Liver (tissue), 9 donors: Measurements from ENCODE around the gene MBNL3. TPM values are rescaled to one million over a fixed set of nuclear protein-coding genes. Genes with fewer than 3 reads are reported as not detected.

Source experiments
- DNase-seq: peaks from one replicate; pipeline ENCODE4 v3.0.0-alpha.2; 2017; ENCODE audit warnings: low spot score
- H3K27ac ChIP-seq, 2 donors: one replicate each; pipeline ENCODE4 v1.7.0; 2013; ENCODE audit warnings: inconsistent platforms in 2 of 2, low read length in 2 of 2, control low read depth in 1 of 2, low read depth in 1 of 2, mild to moderate bottlenecking in 1 of 2
- H3K27me3 ChIP-seq, 4 donors: one replicate each; pipeline versions ENCODE4 v1.6.1 to v1.7.0; 2013; ENCODE audit warnings: low read length in 3 of 4, inconsistent platforms in 1 of 4, mild to moderate bottlenecking in 1 of 4, moderate library complexity in 1 of 4; ENCODE audit not compliant: control insufficient read depth in 4 of 4, insufficient read depth in 4 of 4
- H3K36me3 ChIP-seq, 4 donors: one replicate each; pipeline versions ENCODE4 v1.6.1 to v1.7.0; 2013; ENCODE audit warnings: low read length in 3 of 4, mild to moderate bottlenecking in 3 of 4, low read depth in 1 of 4, moderate library complexity in 1 of 4; ENCODE audit not compliant: control insufficient read depth in 4 of 4, insufficient read depth in 3 of 4
- H3K4me1 ChIP-seq, 4 donors: one replicate each; pipeline versions ENCODE4 v1.6.1 to v1.7.0; 2013; ENCODE audit warnings: low read length in 3 of 4, mild to moderate bottlenecking in 3 of 4, moderate library complexity in 1 of 4; ENCODE audit not compliant: control insufficient read depth in 4 of 4, insufficient read depth in 4 of 4
- H3K4me3 ChIP-seq, 3 donors: one replicate each; pipeline versions ENCODE4 v1.6.1 to v1.7.0; 2013; ENCODE audit warnings: low read length in 3 of 3, control low read depth in 1 of 3, low read depth in 1 of 3, mild to moderate bottlenecking in 1 of 3
- H3K9ac ChIP-seq, 2 donors: one replicate each; pipeline ENCODE4 v1.7.0; 2013; ENCODE audit warnings: low read length in 2 of 2, mild to moderate bottlenecking in 2 of 2, moderate library complexity in 2 of 2, control low read depth in 1 of 2, low read depth in 1 of 2
- H3K9me3 ChIP-seq, 4 donors: one replicate each; pipeline versions ENCODE4 v1.6.1 to v1.7.0; 2013; ENCODE audit warnings: low read length in 3 of 4; ENCODE audit not compliant: control insufficient read depth in 4 of 4
- CTCF ChIP-seq: fragments of 150-350 bp; IDR thresholded peaks from 2 replicates; pipeline ENCODE4 v1.5.1; 2017; ENCODE audit warnings: improper control_type of control experiment, low read depth, low read length; ENCODE audit not compliant: missing input control
- EGR1 ChIP-seq, 2 donors: IDR thresholded peaks; 2 replicates each; pipeline ENCODE4 v1.6.1; 2016 to 2018; ENCODE audit warnings: antibody characterized with exemption in 2 of 2, low read depth in 2 of 2
- FOXA1 ChIP-seq: IDR thresholded peaks from 2 replicates; pipeline ENCODE4 v1.6.1; 2016; ENCODE audit warnings: antibody characterized with exemption
- FOXA2 ChIP-seq: IDR thresholded peaks from 2 replicates; pipeline ENCODE4 v1.6.1; 2016; ENCODE audit warnings: antibody characterized with exemption
- GABPA ChIP-seq, 2 donors: IDR thresholded peaks in 1 of 2; conservative IDR thresholded peaks in 1 of 2; 2 replicates each; pipeline ENCODE4 v1.6.1; 2016; ENCODE audit warnings: antibody characterized with exemption in 2 of 2, mild to moderate bottlenecking in 1 of 2, moderate library complexity in 1 of 2
- HNF4A ChIP-seq, 2 donors: conservative IDR thresholded peaks; 2 replicates each; pipeline ENCODE4 v1.6.1; 2016; ENCODE audit warnings: antibody characterized with exemption in 2 of 2, mild to moderate bottlenecking in 2 of 2
- HNF4G ChIP-seq: IDR thresholded peaks from 2 replicates; pipeline ENCODE4 v1.6.1; 2016; ENCODE audit warnings: antibody characterized with exemption
- JUND ChIP-seq, 2 donors: IDR thresholded peaks; 2 replicates each; pipeline ENCODE4 v1.6.1; 2016; ENCODE audit warnings: antibody characterized with exemption in 2 of 2
- RAD21 ChIP-seq, 2 donors: IDR thresholded peaks; 2 replicates each; pipeline ENCODE4 v1.6.1; 2016; ENCODE audit warnings: antibody characterized with exemption in 2 of 2, mild to moderate bottlenecking in 2 of 2
- REST ChIP-seq: IDR thresholded peaks from 2 replicates; pipeline ENCODE4 v1.6.1; 2016; ENCODE audit warnings: antibody characterized with exemption, mild to moderate bottlenecking
- RXRA ChIP-seq, 2 donors: IDR thresholded peaks; 2 replicates each; pipeline ENCODE4 v1.6.1; 2017 to 2018; ENCODE audit warnings: antibody characterized with exemption in 2 of 2, mild to moderate bottlenecking in 1 of 2
- SP1 ChIP-seq: IDR thresholded peaks from 2 replicates; pipeline ENCODE4 v1.6.1; 2018; ENCODE audit warnings: antibody characterized with exemption, mild to moderate bottlenecking
- TAF1 ChIP-seq: conservative IDR thresholded peaks from 2 replicates; pipeline ENCODE4 v1.6.1; 2016; ENCODE audit warnings: antibody characterized with exemption, mild to moderate bottlenecking
- YY1 ChIP-seq: IDR thresholded peaks from 2 replicates; pipeline ENCODE4 v1.6.1; 2016; ENCODE audit warnings: antibody characterized with exemption, mild to moderate bottlenecking
- WGBS: extraction: QIAGEN DNeasy Blood & Tissue Kit; methylation state at CpG from one replicate; pipeline ENCODE4 v1.1.7; 2013; 5-methylcytosine and 5-hydroxymethylcytosine counted together
- polyA plus RNA-seq, 2 donors: library from polyadenylated mRNA; stranded (reverse) in 1 of 2; unstranded in 1 of 2; fragments of 200-250 nt in 1 of 2; fragments of >200 nt in 1 of 2; fragmentation: Nextera tagmentation in 1 of 2; extraction: Ambion mirVana in 1 of 2; gene quantifications; one replicate each; pipeline versions ENCODE4 v1.2.1 to v1.2.3, GENCODE V29; 2013 to 2015
- total RNA-seq, 2 donors: library from RNA; depleted of rRNA; stranded (reverse); fragments of >200 nt; gene quantifications; one replicate each; pipeline ENCODE4 v1.2.3, GENCODE V29; 2014
- TF ChIP-seq, protein P1 (sequence below): IDR thresholded peaks from 2 replicates; pipeline ENCODE4 v1.6.1; 2016; ENCODE audit warnings: antibody characterized with exemption
- TF ChIP-seq, protein P2 (sequence below): IDR thresholded peaks from 2 replicates; pipeline ENCODE4 v1.6.1; 2016; ENCODE audit warnings: antibody characterized with exemption
- donor health status: healthy.
- donor health status: healthy.
- donor health status: healthy.
- donor health status: healthy.
- donor health status: healthy.

MBNL3 gene
- total and polyA plus RNA-seq, 4 donors, result 20.6 to 149 (median 82.3) TPM

DNA sequence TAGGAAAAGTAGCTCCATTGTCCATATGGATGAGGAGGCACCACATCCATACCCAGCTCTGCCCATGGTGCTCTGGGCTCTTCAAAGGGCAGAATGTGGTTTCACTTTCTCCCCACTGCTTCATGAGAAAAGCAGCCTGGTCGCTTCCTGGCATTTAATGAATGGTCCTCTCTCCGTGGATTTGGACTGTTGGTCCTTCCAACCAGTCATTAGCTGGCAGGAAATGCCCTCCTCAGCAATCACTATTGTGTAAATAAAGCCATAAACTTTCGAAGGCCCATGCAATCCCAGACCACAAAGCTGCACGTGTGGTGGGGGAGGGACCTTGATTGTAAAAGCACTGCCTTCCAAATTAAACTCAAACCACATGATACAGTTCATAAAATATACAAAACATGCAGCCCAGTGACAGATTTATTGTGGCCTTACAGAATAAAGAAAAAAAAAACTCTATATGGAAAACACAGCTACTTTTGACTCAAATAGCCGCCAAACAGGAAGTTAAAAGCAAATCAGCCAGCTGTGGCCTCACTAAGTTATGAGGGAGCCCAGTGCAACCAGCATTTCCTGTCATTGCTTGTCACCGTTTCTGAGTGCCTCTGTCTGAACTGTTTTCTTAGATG, 8.1 kb downstream of the MBNL3 start:
- Histone ChIP-seq H3K9me3 (no peaks in the 10 kb centered on the region), H3K36me3 (no peaks in the 10 kb centered on the region), H3K27me3 (no peaks in the 10 kb centered on the region), H3K27ac (peak overlapping the region; percentile 85 to 87), H3K9ac (peak overlapping the region in 1 of 2 donors; percentile 65), H3K4me1 (peaks cover 2 to 28% (median 19%) of the 10 kb centered on the region in 4 donors), H3K4me3 (peak overlapping the region; percentile 18 to 49 (median 41))
- peak; percentile 44 to 49 for TF ChIP-seq GABPA (IDR thresholded peaks at IDR 0.05 in 1 of 2, conservative IDR thresholded peaks at IDR 0.05 in 1 of 2)
- no peak for TF ChIP-seq EGR1 (IDR thresholded peaks at IDR 0.05; ENCODE audit: low read depth in 2 of 2)
- no peak for TF ChIP-seq FOXA1
- TF ChIP-seq REST, result peak; percentile 17
- TF ChIP-seq, protein P1, sequence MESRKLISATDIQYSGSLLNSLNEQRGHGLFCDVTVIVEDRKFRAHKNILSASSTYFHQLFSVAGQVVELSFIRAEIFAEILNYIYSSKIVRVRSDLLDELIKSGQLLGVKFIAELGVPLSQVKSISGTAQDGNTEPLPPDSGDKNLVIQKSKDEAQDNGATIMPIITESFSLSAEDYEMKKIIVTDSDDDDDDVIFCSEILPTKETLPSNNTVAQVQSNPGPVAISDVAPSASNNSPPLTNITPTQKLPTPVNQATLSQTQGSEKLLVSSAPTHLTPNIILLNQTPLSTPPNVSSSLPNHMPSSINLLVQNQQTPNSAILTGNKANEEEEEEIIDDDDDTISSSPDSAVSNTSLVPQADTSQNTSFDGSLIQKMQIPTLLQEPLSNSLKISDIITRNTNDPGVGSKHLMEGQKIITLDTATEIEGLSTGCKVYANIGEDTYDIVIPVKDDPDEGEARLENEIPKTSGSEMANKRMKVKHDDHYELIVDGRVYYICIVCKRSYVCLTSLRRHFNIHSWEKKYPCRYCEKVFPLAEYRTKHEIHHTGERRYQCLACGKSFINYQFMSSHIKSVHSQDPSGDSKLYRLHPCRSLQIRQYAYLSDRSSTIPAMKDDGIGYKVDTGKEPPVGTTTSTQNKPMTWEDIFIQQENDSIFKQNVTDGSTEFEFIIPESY, result no peak
- TF ChIP-seq HNF4G, result peak; percentile 43
- TF ChIP-seq HNF4A (conservative IDR thresholded peaks at IDR 0.05), result peak; percentile 74 to 76
- TF ChIP-seq, protein P2, sequence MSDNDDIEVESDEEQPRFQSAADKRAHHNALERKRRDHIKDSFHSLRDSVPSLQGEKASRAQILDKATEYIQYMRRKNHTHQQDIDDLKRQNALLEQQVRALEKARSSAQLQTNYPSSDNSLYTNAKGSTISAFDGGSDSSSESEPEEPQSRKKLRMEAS, result peak; percentile 76
- peak; percentile 57 for TF ChIP-seq YY1
- TF ChIP-seq FOXA2, result peak; percentile 60
- peak; percentile 38 for TF ChIP-seq TAF1
- TF ChIP-seq RAD21 (IDR thresholded peaks at IDR 0.05), result peak in 1 of 2 donors; percentile 40
- no peak for TF ChIP-seq CTCF
- peak; percentile 72 for TF ChIP-seq SP1
- TF ChIP-seq JUND (IDR thresholded peaks at IDR 0.05), result no peak
- TF ChIP-seq RXRA (IDR thresholded peaks at IDR 0.05), result peak in 1 of 2 donors; percentile 66
- no peak for DNase-seq
- 5% methylated on average over 6 of the region's 6 CpGs for WGBS
